HG02588 (cell line): ENCODE measurements around the gene SHQ1.
A peak's percentile ranks its signal among the peaks of the same experiment; 100 is the strongest.

Experiments
- ATAC-seq: cut with Tn5 transposase; IDR thresholded peaks from one replicate; pipeline ENCODE4 v1.9.1; 2021; ENCODE audit warnings: mild to moderate bottlenecking, moderate library complexity; ENCODE audit not compliant: unreplicated experiment

Gene SHQ1

DNA sequence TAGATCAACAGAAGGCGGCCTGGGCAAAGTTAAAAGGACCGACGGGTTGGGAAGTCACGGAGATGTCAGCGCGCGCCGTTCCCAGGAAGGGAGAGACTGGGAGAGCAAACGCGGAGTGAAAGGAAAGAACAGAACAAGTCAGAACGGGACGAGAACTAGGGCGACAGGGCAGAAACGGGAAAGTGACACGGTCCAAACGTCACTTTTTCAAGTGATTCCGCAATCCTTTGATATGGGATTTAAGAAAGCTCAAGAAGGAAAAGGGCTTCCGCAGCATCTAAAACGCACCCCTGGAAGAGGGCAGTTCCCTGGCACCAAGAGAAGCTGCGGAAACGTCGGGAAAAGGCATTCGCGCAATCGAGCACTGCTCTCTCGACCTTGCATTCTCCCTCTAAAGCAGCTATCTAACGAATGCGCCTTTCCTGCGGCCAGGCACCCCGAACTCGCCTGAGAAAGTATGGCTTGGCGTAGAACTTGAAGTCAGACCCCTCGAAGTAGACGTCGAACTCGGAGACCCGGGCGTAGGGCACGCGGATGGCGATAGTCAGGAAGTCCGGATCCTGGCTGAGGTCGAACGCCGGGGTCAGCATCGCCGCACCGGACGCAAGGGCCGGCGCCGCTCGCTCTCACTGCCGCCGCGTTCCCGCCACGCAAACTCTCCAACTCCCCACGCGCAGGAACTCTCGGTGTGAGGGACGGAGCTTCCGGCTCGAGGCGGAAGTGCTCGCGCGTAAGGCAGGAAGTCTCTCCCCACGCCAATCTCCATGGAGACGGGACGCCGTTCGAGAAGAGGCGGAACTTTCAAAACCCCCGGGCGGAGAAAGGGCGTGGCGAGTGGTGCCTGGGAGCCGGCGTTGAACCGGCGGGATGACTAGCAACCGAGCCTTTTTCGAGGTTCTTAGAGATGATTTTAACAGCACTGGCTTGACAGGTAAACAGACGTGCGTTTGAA is at the start of gene SHQ1:
SHQ1 (minus strand) TSS at position 695 of the 952 bp plus-strand sequence; CDS start at position 590, 105 bp downstream.
- peak; percentile 96 for ATAC-seq

DNA sequence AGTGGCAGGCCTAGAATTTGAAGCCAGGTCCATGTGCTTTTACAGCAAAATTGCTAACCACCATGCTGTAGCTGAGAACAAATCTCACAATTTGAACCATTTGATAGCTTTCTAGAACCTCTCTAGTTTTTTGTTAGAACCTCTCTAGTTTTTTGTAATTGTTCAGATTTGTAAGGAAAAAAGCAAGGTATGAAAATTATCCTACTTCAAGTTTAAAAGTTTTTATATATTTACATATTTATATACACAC is 49.4 kb upstream of the SHQ1 start:
- ATAC-seq, result no peak

DNA sequence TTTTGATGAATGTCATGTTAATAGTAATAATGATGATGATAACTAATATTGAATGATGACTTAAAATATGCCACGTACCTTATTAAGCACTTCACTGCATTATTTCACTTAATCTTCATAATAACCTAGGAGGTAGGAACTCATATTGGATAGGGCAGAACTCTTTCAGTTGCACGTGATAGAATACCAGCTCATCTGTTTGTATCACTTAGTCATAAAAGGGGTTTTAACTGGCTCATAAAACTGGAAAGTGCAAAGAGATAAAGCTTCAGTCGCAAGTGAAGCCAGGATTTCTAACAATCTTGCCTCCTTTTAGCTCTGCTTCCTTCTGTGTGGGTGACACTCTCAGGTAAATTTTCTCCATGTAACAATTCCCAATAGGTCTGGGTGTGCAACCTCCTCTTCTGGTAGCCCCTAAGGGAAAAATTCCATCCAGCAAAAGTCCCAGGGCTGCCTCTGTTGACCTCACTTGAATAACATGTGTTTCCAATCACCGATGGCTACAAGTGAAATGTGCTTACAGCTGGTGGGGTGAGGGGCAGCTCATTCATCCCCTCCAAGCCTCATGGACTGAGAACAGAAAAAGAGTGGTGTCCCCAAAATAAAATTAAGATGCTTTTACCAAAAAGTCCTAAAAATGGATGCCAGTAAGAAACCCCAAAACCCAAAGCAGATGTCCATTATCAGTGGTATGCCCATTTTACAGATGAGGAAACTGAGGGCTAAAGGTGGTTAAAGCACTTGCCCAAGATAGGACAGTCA is 48.9 kb upstream of the SHQ1 start:
- ATAC-seq, result no peak

DNA sequence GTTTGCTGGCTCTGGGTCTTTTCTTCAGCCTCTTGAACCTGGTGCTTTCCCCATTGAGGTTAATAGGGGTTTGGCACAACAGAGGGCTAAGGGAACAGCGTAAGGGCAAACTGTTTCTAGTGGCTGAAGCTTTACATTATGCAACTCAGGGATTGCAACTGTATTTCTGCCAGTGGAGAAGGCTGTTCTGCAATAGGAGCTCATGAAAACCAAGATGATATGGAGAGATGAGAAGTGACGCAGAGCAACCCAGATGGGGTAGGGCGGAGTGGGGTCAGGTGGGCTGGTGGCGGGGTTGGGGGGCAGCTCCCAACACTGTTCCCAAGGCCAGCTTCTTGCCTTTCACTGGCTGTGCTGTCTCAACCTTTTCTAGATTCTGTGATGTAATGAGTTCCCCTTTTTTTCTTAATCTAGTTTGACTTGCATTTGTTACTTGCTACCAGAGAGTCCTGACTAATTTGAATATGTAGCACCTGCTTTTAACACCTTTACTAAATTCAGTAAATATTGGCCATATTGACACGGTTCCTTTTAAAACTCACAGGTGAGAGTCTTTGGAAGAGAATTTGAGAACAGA is 46.8 kb upstream of the SHQ1 start:
- no peak for ATAC-seq

DNA sequence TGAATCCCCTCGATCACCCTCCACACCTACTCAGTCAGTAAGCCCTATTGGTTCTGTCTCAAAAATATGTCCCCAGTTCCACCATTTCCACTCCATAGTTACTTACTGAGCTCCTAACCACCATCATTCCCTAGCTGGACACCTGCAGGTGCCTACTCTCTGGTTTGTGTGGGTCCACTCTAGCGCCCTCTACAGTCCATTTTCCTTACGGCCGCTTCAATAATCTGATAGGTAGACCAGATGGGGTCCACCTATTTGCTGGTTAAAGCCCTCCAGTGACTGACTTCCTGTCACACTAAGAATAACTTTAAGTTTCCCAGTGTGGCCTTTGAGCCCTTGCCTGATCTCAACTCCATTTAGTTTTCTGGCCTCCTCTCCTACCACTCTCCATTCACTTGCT is 44.6 kb upstream of the SHQ1 start:
- ATAC-seq, result no peak

DNA sequence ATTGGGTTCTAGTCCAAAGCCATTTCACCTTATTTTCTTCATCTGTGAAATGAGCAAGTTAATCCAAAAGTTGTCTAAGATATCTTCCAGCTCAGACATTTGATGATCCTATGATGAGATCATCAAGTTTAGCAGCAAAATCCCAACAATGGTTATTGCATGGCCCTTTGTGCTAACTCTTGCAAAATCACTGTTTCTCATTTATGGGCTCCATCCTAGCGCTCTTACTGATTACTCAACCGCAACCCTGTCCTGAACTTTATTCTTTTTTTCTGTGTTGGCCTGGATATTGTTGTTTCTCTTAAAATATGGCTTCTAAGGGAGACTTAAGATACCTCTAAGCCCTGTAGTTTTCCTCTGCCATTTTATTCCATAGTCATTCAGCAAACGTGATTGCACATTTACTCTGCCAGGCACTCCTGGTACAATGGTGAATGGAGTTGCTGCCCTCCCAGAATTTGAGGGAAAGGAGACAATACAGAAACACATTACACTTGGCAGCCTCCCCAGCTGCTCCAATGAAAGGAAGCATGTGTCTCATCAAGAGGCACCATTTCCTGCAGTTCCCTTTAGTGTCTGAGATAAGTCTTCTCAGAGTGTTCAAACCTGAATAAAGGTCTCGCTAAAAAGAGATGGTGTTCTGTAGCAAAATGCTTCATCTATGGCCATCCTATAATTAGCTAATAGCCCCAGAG is 44.0 kb upstream of the SHQ1 start:
- ATAC-seq, result no peak

DNA sequence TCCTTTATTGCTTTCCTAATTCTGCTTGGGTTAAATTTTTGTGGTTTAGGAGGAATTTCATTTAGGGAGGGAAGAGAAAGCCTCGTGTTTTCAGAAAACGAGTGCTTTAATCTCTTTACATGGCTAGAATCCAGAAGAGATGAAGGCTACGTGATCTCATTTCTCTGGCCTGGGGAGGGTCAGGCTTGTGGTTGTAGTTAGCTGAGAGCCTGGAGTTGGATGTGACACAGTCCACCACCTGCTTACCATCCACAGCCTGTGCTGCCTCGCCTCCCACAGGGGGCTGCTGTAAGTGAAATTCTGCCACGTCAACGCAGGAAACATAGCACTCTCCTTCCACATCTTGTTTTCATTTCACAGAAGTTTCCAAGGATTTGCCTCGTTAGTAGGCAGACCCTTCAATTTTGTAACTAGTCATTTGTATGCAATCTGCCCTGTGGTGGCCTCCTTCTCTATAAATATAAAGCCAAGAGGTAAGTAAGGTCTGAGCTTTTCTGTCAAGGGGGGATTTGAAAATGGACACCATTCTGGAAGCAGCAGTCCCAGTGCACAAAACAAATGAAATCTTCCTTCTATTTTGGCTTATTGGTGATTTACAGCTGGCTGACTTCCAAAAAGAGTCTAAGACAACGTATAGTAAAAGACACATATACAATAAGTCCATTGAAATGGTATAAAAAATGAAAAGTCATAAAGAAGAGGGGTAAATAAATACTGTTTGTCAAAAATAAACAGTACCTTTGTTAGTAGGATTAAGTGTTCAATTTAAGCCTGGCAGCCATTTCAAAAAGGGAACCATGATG is 43.0 kb upstream of the SHQ1 start:
- no peak for ATAC-seq

DNA sequence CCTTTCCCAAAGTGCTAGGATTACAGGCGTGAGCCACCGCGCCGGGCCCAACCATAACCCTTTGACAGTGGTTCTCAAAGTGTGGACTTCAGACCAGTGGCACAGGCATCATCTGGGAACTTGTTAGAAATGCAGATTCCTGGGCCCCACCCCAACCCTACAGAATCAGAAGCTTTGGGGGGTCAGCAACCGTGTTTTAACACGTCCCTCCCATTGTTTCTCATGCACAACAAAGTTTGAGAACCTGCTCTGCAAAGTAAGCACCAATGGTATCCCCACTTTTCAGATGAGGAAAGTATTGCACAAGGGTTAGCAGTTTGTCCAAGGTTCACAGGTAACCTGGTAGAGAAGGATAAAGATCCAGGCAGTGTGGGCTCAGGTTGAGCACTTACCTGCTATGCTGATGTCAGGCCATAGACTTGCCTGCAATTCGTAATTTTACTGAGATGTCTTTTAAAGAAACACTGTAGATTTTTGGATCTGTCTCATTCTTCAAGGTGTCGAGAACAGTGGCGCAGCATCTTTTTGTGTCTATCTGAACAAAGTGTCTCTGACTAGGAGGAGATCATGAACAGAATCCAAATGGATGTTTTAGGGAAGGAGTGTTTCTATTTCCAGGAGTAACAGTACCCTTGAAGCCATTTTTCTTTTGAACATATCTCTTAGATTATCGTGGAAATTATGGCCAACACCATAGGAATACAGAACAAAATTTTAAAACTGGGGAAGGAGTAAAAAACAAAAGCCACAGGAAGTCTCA is 42.1 kb upstream of the SHQ1 start:
- ATAC-seq, result no peak

DNA sequence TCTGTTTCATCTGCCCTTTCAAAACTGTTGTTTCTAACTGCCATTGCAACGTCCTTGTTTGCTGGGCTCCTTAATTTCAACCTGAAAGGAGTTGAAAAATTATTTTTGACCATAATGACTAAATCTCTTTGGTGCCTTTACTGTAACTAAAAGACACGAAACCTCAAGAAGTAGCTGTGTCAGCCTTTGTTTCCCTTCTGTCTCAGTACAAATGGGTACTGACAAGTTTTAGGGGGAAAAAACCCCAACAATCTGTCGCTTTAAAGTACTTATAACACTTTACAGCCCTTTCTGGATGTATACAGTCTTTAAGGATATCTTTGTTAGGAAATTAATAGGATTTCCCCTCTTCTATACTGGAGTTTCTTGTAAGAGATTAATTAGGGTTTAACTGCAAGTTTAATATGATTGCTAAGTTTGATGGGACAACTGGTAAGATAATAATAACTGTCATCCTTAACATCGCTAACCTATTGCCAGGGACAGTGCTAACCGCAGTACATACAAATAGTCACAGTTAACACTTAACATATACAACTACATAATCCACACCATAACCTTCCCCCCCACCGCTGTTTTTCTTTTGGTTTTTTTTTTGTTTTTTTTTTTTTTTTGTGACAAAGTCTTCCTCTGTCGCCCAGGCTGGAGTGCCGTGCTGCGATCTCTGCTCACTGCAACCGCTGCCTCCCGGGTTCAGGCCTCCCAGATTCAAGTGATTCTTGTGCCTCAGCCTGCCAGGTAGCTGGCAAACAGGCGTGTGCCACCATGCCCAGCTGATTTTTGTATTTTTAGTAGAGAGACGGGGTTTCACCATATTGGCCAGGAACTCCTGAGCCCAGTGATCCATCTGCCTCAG is 41.3 kb upstream of the SHQ1 start:
- ATAC-seq, result no peak

DNA sequence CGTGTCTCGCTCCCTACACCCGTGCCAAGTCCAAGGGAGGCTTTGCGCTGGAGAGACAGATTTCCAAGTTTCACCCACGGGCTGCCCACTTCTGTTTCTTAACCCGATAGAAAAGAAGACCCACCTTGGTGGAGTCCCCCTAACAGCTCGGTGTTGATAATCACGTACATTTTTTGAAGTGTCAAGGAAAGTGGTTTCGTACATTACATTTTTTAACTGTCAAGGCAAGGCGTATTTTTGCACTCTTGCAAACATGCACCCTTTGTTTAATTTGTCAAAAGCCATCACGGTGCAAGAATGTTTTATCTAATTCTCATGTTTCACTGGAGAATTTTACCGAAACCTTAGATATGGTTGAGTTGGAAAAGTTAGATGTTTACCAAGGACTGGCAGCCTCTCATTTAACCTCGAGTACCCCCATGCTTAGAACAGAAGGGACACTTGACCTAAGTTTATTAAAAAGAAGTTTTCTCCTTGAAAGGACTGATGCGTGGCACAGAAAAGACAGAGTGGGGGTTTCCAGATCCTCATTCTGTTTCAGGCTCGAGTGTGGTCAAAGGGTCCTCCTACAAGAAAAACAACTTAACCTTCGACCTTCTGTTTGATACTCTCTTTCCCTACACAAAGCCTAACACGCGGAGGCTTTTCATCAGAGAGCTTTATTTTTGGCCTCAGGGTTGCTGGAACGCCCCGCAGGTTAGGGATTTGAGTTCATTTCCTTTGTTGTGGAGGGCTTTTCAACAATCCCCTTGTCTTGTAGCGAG is 40.5 kb upstream of the SHQ1 start:
- no peak for ATAC-seq

DNA sequence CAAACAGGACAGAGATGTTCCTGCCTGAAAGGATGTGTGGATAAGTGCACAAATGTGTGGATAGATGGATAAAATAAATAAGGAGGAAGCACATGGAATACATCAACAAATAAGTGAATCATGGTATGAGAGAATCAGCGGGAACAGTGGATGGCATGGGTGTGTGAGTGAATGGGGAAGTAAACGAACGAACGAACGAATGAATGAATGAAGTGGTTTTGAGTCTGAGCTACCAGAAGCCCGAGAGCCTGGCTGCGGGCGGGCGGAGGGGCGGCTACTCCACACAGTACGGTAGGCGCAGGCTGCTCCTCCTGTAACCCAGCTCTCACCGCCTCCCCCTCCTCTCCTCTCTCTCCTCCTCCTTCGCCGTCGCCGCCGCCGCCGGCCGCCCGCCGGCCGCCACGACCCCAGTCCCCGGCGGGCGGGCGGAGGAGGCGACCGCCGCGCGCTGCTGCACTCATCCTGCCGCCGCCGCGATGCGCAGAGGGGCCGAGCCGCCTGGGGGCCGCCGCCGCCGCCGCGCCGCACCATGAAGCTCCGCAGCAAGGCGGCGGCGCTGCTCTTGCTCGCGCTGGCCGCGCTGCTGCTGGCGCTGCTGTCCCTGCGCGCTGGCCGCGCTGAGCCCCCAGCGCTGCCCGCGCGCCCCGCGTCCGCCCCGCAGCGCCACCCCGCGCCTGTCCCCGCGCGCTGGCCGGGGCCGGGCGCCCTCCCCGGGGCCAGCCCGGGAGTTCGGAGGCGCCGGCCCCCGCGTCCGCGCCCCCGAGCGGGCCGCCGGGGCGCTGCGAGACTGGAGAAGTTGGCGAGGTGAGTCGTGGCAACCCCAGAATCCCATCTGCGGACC is 39.7 kb upstream of the SHQ1 start, which contains the start of gene GXYLT2:
GXYLT2 (plus strand) TSS at position 342 of the 841 bp plus-strand sequence; CDS start at position 530, 188 bp downstream.
- peak; percentile 58 for ATAC-seq

DNA sequence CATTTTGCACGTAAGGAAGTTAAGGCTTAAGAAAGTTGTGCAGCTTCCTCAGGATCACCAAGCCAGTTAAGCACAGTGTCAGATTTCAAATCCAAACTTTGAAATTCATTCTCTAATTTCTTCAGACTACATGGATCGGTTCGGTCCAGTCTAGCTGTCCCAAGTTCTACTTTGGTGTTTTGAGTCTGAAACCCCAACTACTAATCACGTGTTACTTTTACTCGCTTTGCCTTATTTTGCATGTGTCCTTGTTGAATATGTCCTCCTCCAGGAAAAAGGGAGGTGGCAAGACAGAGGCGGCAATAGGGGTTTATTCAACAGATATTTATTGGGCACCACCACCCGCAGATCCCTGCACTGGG is 39.1 kb upstream of the SHQ1 start:
- no peak for ATAC-seq

DNA sequence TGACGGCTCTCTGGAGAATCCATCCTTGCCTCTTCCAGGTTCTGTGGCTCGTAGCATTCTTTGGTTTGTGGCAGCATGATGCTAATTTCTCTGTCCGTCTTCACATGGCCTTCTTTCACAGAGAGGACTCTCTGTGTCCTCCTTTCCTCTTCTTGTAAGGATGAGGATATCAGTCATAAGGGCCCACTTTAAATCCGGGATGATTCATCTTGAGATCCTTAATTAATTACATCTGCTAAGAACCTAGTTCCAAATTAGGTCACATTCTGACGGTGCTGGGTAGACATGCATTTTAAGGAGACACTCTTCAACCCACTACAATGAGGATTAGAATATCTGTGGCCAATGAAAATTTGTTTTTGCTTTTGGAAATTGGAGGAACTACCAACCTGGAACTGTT is 23.9 kb upstream of the SHQ1 start:
- no peak for ATAC-seq

DNA sequence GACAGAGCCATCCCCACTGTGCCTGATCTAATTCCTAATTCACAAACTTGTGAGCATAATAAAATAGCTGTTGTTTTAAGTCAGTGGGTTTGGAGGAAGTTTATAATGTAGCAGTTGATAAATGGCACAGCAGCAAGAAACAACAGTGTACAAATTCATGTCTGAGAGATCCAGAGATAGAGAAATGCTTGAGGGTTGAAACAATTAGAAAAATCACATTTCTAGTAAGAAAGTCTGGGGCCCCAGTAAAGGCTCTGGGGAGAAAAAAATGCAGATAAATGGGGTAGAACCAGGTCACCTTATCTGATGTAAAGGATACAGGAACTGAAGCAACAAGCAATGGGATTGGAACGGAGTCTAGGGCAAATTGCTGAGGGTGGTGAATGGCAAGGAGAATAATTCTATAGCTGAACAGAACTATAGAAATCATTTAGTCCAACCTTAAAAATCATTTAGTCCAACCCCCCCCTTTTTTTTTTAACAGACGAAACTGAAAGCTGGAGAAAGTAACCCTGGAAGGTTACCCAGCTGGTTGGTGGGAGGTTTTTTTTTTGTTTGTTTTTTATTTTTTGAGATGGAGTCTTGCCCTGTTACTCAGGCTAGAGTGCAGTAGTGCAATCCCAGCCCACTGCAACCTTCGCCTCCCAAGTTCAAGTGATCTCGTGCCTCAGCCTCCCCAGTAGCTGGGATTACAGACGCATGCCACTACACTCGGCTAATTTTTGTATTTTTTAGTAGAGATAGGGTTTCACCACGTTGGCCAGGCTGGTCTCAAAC is 14.3 kb upstream of the SHQ1 start:
- ATAC-seq, result no peak

DNA sequence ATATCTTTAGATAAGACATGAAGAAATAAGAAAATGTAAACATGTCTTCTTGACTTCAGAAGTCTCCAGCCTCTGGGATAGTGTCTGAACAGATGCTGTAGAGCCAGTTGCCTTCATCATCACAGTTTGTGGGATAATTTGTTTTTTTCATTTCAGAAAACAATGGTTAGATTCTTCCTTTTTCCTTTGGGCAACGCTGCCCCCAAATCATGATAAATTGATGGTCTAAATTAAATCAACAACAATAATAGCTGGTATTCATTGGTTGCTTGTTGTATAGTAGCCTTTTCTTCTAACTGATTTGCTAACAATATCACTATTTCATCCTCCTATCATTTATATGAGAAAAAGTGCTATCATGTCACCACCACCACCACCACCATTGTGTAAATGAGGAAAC is 12.6 kb upstream of the SHQ1 start:
- ATAC-seq, result no peak

DNA sequence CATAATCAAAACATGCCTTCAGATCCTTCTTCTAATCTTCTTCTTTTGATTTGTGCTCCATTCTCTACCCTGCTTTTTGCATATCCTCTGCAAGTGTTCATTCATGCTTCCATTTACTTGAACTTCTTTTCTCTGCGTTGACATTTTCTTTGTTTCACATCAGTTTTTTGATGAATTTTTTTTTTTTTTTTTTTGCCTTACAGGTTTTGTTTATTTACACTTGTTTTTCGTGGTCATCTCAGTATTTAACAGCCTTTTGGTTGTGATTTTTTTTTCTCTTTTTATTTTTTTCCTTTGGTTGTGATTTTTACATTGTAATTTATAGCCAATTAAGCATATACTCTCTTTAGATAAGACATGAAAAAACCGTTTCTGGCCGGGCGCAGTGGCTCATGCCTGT is 11.8 kb upstream of the SHQ1 start:
- ATAC-seq, result no peak
